Endodermal cell (in vitro differentiated cells): ENCODE measurements around the gene YIPF3. TPM values are rescaled to one million over a fixed set of nuclear protein-coding genes. Genes with fewer than 3 reads are reported as not detected.
"Not testable (repeated sequence)": the region's sequence is repeated elsewhere in the genome, so short reads cannot be mapped to it uniquely, and the experiment has no call there.

Experiments
- DNase-seq: peaks from one replicate; pipeline ENCODE4 v3.0.0-alpha.2; 2017
- H3K27ac ChIP-seq: 2 replicates; pipeline ENCODE4 v1.5.1; 2013; ENCODE audit warnings: mild to moderate bottlenecking, low read depth, low read length, moderate library complexity
- H3K27me3 ChIP-seq: 2 replicates; pipeline ENCODE4 v1.6.1; 2013; ENCODE audit warnings: mild to moderate bottlenecking, low read length, moderate library complexity; ENCODE audit not compliant: insufficient read depth, control insufficient read depth, poor library complexity, severe bottlenecking
- H3K36me3 ChIP-seq: 2 replicates; pipeline ENCODE4 v1.7.0; 2013; ENCODE audit warnings: mild to moderate bottlenecking, low read length, moderate library complexity; ENCODE audit not compliant: control insufficient read depth, insufficient read depth
- H3K4me1 ChIP-seq: one replicate; pipeline ENCODE4 v1.7.0; 2013; ENCODE audit warnings: low read length; ENCODE audit not compliant: control insufficient read depth, insufficient read depth
- H3K4me3 ChIP-seq: 2 replicates; pipeline ENCODE4 v1.5.1; 2013; ENCODE audit warnings: mild to moderate bottlenecking, low read length, moderate library complexity
- H3K9ac ChIP-seq: 2 replicates; pipeline ENCODE4 v1.6.1; 2013; ENCODE audit warnings: mild to moderate bottlenecking, low read length, moderate library complexity; ENCODE audit not compliant: poor library complexity, severe bottlenecking; ENCODE audit errors: extremely low read depth
- H3K9me3 ChIP-seq: 2 replicates; pipeline ENCODE4 v1.6.1; 2013; ENCODE audit warnings: mild to moderate bottlenecking, low read length, moderate library complexity; ENCODE audit not compliant: control insufficient read depth
- H3K27ac Mint-ChIP-seq: 2 replicates; pipeline ENCODE4 v1.8.0; 2020; ENCODE audit warnings: mixed read lengths
- H3K27me3 Mint-ChIP-seq: 2 replicates; pipeline ENCODE4 v1.8.0; 2021; ENCODE audit warnings: mild to moderate bottlenecking, mixed read lengths; ENCODE audit not compliant: insufficient read depth
- H3K36me3 Mint-ChIP-seq: 2 replicates; pipeline ENCODE4 v1.8.0; 2020; ENCODE audit warnings: low read depth, mixed read lengths
- H3K4me1 Mint-ChIP-seq: 2 replicates; pipeline ENCODE4 v1.8.0; 2020; ENCODE audit warnings: mixed read lengths
- H3K4me3 Mint-ChIP-seq: 2 replicates; pipeline ENCODE4 v1.8.0; 2020; ENCODE audit warnings: mild to moderate bottlenecking, moderate library complexity, mixed read lengths
- H3K9me3 Mint-ChIP-seq: 2 replicates; pipeline ENCODE4 v1.8.0; 2020; ENCODE audit warnings: mild to moderate bottlenecking, mixed read lengths
- WGBS, 2 experiments: methylation state at CpG; one replicate each; pipeline versions ENCODE4 v1.1.5 to v1.1.7; 2013; ENCODE audit warnings: missing lambda C conversion rate in 2 of 2, mixed read lengths in 1 of 2; ENCODE audit not compliant: insufficient coverage in 1 of 2, insufficient read length in 1 of 2; 5-methylcytosine and 5-hydroxymethylcytosine counted together
- total RNA-seq, 2 donors: library from RNA; stranded (reverse); fragmentation: NEBNext Ultra II Directional in 1 of 2; extraction: Animal tissue kit (Norgen Biotek cat#: 25700) in 1 of 2; gene quantifications; 2 replicates in 1 of 2; 3 replicates in 1 of 2; pipeline ENCODE4 v1.2.1, GENCODE V29; 2021
- TF ChIP-seq, protein P1 (sequence below): fragments of 200-600 bp; sonication (generic); conservative IDR thresholded peaks from 2 replicates; pipeline ENCODE4 v1.5.0; 2021; ENCODE audit warnings: antibody characterized with exemption, mild to moderate bottlenecking

Gene YIPF3
- total RNA-seq, 2 donors from 2014 or later = 87.7 to 103 TPM

DNA sequence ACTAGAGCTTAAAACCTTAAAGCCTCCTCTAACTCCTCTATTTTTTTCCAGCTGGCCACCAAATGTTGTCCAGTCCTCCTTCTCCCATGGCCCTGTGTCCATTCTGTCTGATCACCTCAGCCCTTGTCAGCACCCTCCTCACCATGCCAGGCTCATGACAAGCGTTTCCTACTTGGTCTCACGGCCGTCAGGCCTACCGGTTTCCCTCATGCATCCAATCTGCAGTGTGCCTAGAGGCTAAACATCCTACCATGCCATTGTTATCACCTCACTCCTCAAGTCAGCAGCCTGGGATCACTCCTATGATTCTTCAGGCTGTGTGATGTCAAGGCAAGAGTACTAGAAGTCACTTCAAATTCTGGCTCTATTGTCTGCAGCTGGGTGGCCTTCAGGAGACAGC, 49.0 kb downstream of the YIPF3 start:
- peaks cover 10% of the 10 kb centered on the region for H3K27me3 Mint-ChIP-seq
- TF ChIP-seq, protein P1, sequence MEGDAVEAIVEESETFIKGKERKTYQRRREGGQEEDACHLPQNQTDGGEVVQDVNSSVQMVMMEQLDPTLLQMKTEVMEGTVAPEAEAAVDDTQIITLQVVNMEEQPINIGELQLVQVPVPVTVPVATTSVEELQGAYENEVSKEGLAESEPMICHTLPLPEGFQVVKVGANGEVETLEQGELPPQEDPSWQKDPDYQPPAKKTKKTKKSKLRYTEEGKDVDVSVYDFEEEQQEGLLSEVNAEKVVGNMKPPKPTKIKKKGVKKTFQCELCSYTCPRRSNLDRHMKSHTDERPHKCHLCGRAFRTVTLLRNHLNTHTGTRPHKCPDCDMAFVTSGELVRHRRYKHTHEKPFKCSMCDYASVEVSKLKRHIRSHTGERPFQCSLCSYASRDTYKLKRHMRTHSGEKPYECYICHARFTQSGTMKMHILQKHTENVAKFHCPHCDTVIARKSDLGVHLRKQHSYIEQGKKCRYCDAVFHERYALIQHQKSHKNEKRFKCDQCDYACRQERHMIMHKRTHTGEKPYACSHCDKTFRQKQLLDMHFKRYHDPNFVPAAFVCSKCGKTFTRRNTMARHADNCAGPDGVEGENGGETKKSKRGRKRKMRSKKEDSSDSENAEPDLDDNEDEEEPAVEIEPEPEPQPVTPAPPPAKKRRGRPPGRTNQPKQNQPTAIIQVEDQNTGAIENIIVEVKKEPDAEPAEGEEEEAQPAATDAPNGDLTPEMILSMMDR = no peak

DNA sequence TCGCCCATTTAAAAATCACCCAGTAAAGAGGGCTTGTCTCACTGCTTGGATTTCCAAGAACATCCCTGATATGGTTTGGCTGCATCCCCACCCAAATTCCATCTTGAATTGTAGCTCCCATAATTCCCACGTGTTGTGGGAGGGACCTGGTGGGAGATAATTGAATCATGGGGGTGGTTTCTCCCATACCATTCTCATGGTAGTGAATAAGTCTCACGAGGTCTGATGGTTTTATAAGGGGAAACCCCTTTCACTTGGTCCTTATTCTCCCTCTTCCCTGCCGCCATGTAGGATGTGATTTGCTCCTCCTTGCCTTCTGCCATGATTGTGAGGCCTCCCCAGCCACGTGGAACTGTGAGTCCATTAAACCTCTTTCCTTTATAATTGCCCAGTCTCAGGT, 49.5 kb downstream of the YIPF3 start:
- not testable (repeated sequence) for H3K4me3 ChIP-seq, H3K27ac ChIP-seq, H3K9me3 Mint-ChIP-seq, H3K4me3 Mint-ChIP-seq, H3K9ac ChIP-seq, H3K9me3 ChIP-seq, H3K36me3 Mint-ChIP-seq, H3K4me1 ChIP-seq, H3K27ac Mint-ChIP-seq, DNase-seq, H3K36me3 ChIP-seq, H3K27me3 ChIP-seq
- WGBS, 2 experiments = 78 to 87% methylated on average over 4 to 5 of the region's 5 CpGs
- Mint-ChIP-seq H3K27me3 (peaks cover 15% of the 10 kb centered on the region), H3K4me1 (peaks cover 11% of the 10 kb centered on the region)

More for the DNA sequence above, 49.0 kb downstream of the YIPF3 start:
- no peaks in the 10 kb centered on the region for H3K9me3 ChIP-seq
- Mint-ChIP-seq H3K27ac (no peak overlapping the region), H3K9me3 (no peaks in the 10 kb centered on the region), H3K4me3 (no peak overlapping the region), H3K4me1 (peaks cover 11% of the 10 kb centered on the region), H3K36me3 (no peaks in the 10 kb centered on the region)
- no peak overlapping the region for H3K27ac ChIP-seq
- H3K4me3 ChIP-seq = no peak overlapping the region
- no peaks in the 10 kb centered on the region for H3K27me3 ChIP-seq
- H3K9ac ChIP-seq = no peak overlapping the region
- H3K4me1 ChIP-seq = peaks cover 9% of the 10 kb centered on the region
- WGBS, 2 experiments = 89 to 100% methylated on average over 4 of the region's 4 CpGs
- H3K36me3 ChIP-seq = no peaks in the 10 kb centered on the region
- DNase-seq = no peak

DNA sequence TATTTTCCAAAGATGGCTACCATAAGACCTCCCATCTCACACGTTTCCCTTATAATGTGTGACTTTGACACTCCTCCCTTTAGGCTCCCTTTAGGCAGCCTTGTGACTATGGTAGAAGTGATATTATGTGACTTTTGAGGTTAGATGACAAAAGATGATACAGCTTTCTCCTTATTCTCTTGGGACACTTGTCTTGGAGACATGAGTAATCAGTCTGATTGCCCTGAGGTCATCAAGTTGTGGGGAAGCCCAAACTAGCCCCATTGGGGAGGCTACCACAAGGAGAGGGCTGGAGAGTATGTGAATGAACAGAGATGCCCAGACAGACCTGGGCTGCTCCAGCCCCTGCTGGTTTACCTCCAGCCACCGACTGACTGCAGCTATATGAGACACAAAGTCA, 50.8 kb downstream of the YIPF3 start:
- TF ChIP-seq, protein P1 = no peak
- no peak overlapping the region for H3K27ac Mint-ChIP-seq
- H3K9me3 ChIP-seq = no peaks in the 10 kb centered on the region
- H3K4me3 Mint-ChIP-seq = no peak overlapping the region
- H3K4me1 ChIP-seq = peaks cover 9% of the 10 kb centered on the region
- no peak overlapping the region for H3K27ac ChIP-seq
- no peaks in the 10 kb centered on the region for H3K36me3 Mint-ChIP-seq
- 92 to 100% methylated on average over 1 to 2 of the region's 2 CpGs for WGBS, 2 experiments
- no peak overlapping the region for H3K9ac ChIP-seq
- DNase-seq = no peak
- peaks cover 11% of the 10 kb centered on the region for H3K4me1 Mint-ChIP-seq
- H3K9me3 Mint-ChIP-seq = no peaks in the 10 kb centered on the region
- H3K27me3 ChIP-seq = peaks cover 4% of the 10 kb centered on the region
- no peaks in the 10 kb centered on the region for H3K36me3 ChIP-seq
- H3K4me3 ChIP-seq = no peak overlapping the region
- H3K27me3 Mint-ChIP-seq = peaks cover 19% of the 10 kb centered on the region

DNA sequence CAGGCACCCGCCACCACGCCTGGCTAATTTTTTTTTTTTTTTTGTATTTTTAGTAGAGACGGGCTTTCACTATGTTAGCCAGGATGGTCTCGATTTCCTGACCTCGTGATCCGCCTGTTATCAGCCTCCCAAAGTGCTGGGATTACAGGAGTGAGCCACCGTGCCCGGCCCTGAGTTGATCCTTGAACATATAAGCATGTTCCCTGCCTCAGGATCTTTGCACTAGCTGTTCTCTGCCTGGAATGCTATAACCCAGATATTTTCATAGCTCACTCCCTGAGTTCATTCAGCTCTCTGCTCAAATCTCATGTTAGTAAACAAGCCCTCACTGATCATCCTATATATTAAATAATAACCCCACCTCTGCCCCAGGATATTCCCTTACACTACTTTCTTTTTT, 52.4 kb downstream of the YIPF3 start:
- Histone ChIP-seq H3K4me1 (peaks cover 7% of the 10 kb centered on the region), H3K27me3 (peaks cover 11% of the 10 kb centered on the region), H3K9ac (no peak overlapping the region), H3K27ac (no peak overlapping the region), H3K36me3 (no peaks in the 10 kb centered on the region), H3K9me3 (no peaks in the 10 kb centered on the region), H3K4me3 (no peak overlapping the region)
- peaks cover 8% of the 10 kb centered on the region for H3K4me1 Mint-ChIP-seq
- H3K27me3 Mint-ChIP-seq = peaks cover 24% of the 10 kb centered on the region
- no peak overlapping the region for H3K4me3 Mint-ChIP-seq
- no peaks in the 10 kb centered on the region for H3K9me3 Mint-ChIP-seq
- WGBS, 2 experiments = 94 to 97% methylated on average over 6 to 8 of the region's 8 CpGs
- TF ChIP-seq, protein P1 = no peak
- DNase-seq = no peak
- no peak overlapping the region for H3K27ac Mint-ChIP-seq
- H3K36me3 Mint-ChIP-seq = no peaks in the 10 kb centered on the region
